ENCODE data around the gene MC3R.
"Not testable (repeated sequence)": the region's sequence is repeated elsewhere in the genome, so short reads cannot be mapped to it uniquely, and the experiment has no call there.

Gene MC3R

DNA sequence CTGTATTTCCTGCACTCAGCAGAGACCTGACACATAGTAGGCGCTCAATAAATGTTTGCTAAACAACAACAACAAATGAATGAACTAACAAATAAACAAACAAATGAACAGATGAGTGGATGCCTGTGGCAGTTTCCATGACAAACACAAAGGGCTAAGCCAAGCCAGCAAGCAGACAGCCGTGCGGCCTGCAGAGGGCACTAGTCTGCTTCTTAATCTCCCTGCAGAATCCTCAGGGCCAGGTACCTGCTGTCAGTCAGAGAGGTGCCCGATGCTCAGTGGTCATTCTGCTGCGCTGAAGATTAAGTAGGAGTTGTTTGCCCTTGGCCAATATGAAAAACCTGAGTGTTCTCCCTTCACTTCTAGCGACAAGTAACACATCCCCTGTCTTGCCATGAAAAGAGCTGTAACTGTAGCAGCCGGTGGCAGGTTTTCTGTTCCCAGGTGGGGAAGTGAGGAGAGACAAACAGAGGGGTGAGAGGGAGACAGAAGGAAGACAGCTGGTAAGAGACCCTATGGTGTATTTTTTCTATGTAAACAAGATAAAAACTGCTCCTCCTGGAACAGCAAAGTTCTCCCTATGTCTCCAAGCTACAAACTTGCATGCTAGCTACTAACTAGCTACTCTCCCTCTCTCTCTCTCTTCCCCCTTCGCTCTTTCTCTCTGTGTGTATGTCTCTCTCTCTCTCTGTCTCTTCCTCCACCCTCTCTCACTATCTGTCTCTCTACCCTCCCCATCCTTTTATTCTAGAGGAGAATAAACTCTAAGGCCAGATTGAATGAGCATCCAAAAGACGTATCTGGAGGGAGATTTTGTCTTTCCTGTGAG is at the start of gene MC3R:
Gene MC3R, plus strand, starts transcription at position 779 of the 829 bp plus-strand sequence. CDS start 112 bp downstream, outside the sequence.
- DNase-seq, result peak; percentile 9

- DNase-seq, result no peak
Measured at GRCh38 chr20:56200456-56200855, 48.1 kb upstream of the MC3R start.

DNA sequence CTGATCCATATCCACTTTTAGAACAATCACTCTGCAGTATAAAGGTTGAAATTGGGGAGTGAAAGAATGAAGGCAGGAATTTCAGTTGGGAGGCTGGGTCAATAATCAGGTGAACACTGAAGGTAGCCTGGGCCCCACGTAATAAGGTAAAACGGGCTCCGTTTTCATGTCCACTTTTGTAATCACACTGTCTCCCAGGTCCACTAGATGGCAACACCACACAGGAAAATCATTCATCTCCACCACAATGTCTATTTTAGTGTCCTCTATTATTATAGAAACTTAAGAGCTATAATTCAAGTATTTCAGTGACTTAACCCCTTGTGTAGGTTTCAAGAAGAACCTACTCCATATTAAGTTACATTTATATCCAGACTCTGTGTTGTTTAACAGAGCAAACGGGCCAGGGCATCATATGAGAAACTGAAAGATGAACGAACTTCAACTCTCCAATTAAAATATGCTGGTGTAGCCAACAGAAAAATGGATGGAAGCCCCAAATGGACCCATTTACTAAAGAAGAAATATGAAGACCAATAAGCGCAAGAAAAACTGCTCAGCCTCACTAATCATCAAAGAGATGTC is 45.9 kb upstream of the MC3R start:
- DNase-seq, result no peak

DNA sequence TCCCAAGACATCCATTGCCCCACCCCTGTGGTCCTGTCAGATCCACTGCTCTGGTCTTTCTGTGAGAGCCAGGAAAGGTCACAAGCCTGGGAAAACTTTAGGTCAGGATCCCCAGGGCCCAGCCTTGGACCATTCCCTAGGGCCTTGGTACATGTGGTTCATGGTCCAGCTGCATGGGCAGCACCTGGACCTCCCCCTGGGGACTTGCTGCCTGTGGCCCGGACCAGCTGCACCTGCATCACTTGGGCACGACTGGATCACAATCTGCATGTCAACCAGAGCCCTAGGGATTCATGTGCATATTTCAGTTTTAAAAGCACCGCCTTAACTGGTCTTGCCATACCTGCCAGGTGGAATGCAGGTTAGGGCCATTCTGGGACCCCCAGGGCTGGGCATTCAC is 44.3 kb upstream of the MC3R start:
- DNase-seq, result no peak

DNA sequence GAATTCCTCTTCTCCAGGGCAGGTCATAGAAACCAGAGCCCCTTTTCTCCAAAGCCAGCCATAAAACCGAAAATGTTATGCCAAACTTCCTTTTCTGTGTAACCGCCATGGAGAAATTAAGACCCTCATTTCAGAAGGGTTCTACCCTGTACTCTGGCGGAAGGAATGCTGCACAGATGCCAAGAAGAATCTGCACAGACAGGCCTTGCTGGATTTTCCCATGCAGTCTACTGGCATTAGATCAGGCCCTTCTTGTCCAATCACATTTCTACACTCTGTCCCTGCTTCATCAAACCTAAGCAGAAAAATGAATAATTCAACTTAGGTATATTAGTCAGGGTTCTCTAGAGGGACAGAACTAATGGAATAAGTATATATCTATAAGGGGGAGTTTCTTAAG is 43.2 kb upstream of the MC3R start:
- DNase-seq, result no peak

DNA sequence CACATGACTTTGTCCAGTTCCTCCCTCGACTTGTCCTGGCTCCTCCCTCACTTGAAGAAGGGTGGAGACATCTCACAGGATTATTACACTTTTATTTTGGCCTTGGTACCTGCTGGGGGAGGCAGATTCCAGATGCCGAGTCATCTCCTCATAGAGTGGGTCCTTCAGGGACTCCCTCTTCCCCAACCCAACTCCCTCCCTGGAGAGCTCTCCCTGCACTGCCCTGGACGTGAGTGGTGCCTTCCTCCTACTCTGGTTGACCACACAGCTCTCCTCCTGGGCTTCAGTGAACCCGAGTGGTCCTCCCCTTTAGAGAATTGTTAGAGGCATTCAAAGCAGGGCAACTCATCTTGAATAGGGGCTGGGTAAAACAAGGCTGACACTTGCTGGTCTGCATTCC is 40.9 kb upstream of the MC3R start:
- no peak for DNase-seq

- DNase-seq, result no peak
Measured at GRCh38 chr20:56208121-56208520, 40.4 kb upstream of the MC3R start.

DNA sequence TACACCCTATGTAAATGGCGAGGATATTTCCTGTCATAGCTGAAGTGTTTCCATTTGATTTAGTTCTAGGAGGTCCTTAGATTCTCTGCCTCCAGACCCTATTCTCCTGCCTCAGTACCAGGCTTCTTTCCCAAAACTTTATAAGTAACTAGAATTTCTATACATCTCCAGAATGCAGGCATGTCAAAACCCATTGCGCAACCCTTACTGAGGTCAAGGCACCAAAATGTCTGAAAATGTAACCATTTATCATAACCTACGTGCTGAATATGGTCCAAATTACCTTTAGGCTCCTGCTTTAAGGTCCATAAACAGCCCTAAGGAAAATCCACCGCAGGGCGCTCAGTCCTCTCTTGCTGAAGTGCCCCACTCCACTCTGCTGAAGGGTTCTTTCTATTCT is 37.5 kb upstream of the MC3R start:
- no peak for DNase-seq

GRCh38 chr20:56212091-56212490 is 36.4 kb upstream of the MC3R start:
- DNase-seq, result no peak

GRCh38 chr20:56213321-56213720 is 35.2 kb upstream of the MC3R start:
- no peak for DNase-seq

DNA sequence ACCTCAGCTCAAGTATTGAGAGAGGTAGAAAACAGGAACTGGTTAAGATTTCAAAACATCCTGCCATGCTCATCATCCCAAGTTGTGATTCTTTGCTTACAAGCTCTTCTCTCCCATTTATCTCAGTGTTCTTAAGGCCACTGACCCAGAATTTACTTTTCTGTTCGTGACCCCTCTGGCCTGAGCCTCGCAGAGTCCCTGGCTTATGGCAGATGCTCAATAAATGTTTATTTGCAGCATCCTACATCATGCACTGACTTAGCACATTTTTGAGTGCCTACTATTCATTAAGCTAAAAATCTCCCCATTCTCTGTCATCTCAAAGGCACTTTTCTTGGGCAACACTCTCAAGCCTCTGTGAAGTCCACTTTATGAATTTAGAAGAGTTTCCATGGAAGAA is 33.4 kb upstream of the MC3R start:
- DNase-seq, result no peak

DNA sequence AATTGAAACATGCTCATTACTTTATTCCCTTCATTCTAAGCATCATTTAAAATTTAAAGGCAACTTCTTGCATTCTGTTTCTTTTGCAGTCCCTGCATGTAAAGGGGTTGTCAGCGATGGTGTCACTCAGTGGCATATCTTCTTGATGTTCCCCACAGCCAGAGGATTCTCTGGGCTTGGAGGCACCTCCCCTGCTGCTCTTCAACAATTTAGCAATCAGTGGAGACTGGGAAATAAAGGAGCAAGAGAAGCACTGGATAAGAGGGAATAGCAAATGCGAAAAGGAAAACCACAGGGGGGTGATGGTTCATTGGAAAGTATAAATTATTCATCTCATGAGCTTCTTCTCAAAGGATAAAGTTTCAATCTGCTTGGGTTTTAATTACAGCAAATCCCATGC is 30.7 kb upstream of the MC3R start:
- no peak for DNase-seq

DNA sequence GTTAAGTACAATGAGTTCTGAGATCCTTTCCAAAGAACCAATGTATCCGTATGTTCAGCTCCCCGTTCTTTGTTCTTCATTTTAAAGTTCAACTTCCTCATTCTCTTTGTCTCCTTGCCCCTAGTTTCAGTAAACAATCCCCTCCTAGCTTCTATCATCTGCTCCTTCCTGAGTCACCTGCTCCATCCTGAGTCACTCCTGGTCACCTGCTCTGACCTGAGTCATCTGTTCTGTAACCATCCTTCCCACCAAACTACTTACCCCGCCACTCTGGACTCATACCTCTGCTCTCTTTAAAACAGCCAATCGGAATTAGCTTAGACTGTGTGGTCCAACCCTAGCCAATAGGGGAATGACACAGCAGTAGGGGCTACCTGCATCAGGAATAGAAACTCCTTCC is 27.3 kb upstream of the MC3R start:
- DNase-seq, result not testable (repeated sequence)

- no peak for DNase-seq
Measured at GRCh38 chr20:56222201-56222600, 26.3 kb upstream of the MC3R start.

- DNase-seq, result no peak
Measured at GRCh38 chr20:56222945-56223344, 25.6 kb upstream of the MC3R start.

GRCh38 chr20:56223352-56223751 is 25.2 kb upstream of the MC3R start:
- DNase-seq, result no peak

- no peak for DNase-seq
Measured at GRCh38 chr20:56228021-56228420, 20.5 kb upstream of the MC3R start.

DNA sequence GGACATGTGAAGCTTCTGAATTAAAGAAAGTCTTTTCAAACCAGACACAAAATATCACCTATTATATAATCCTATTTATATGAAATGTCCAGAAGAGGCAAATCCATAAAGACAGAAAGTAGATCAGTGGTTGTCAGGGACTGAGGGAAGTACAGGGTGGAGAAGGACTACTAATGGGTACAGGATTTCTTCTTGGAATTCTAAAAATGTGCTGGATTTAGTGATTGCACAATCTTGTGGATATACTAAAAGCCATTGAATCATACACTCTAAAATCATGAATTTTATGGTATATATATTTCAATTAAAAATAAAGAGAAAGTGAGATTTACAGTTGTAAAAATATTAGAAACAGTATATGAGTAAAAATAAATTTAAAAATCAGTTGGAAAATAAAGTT is 18.7 kb upstream of the MC3R start:
- no peak for DNase-seq

DNA sequence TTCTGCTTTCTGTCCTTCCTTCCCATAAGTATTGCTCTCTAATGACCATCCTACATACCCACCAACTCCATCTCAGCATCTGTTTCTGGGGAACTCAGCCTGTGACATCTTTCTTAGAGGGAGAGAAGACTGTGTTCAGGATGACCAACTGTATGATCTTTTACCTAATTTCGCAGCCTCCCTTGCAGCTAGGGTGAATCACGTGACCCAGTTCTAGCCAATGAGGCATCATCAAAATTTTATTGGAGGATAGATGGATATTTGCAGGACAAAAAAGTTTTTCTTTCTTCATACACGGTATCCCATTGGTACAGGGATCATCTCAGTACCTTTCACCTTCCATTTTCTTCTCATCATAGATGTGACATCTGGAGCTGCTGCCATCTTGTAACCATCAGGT is 14.4 kb upstream of the MC3R start:
- DNase-seq, result no peak

DNA sequence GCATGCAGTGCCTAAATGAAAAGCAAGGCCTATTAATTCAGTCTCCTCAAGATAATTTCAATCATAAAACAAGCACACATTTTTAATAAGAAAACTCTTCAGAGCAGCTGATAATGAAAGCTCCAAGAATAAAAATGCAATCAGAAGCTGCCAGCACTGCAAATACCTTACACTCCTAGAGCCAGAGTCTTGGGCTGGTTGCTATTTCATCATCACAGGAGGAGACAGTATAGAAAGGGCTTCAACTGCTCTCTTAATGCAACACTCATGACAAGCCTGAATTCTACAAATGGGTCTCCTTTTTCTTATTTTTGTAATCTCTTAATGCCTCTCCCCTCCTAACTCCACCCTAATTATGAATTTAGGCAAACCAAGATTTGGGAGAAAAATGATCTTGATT is 11.2 kb upstream of the MC3R start:
- DNase-seq, result no peak

DNA sequence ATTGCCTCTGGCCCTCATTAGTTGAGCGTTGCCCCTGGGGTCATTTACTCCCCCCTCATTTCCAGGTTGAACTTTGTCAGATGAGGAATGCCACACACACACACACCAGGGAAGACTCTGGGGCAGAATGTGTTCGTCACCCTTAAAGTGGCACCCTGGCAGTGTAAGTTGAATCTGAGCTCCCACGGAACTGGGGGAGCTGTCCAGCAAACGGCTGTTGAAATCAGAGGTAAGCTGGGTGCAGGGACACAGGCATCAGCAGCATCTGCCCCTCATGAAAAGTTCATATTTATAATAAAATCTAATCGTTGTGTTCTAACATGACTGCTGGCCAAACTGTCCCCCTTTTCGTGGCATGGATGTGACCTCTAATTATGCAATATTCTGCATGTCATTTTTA is 4.3 kb upstream of the MC3R start:
- no peak for DNase-seq

- DNase-seq, result no peak
Measured at GRCh38 chr20:56245761-56246160, 2.8 kb upstream of the MC3R start.

GRCh38 chr20:56249244-56249955 is 868 bp downstream of the MC3R start:
- DNase-seq, result no peak

DNA sequence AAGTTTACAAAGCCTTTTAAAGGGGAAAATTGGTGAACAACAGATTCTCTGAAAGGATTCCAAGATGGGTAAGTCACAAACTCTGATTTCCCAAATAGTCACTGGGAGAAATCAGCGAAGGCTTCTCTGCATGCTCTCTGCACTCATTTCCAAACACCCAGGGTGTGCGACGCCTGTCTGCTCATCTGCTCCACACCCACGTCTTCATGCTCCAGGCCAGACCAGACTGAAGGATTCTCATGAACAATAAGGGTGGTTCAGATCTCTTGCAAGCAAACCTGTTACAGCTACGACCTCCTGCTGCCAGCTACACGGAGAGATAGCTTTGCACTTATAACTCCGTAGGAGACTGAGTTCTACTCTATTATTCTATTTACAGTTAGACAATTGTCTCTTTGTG is 1.4 kb downstream of the MC3R start:
- DNase-seq, result no peak

All from CD4-positive, alpha-beta T cell treated with Interleukin-4 for 4 hours (primary cell).